ENCODE measurements around the gene DIPK1A.

The DIPK1A gene

DNA sequence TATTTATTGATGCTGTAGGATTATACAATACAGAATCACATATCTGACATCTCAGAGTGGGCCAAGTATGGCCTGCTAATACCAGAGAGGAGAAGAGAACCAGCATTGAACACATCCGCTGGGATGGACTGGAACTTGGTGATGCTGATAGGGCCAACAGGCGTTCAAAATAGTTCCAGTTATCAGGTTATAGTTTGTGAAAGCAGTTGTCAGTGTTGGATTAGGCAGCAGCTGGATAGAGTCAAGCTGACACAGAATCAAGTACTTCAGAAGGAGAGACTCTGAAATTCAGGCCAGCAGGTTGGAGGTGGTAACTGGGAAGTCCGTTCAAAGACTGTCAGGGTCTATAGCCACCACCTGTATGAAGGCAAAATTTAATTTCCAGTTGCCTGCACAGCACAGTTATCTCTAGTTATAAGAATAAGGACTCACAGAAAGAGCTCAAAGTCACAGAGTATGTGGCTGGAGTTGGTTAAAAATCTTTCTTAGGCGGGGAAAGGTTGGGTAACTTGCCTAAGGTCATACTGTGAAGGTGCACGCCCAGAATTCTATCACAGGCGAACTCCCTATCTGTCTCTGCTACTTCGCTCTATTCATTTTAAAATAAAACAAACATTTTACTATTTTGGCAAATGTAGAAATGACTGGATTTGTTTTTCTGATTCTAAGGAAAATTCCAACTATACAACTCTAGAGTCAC lies 9.9 kb upstream of the DIPK1A start:
- H3K4me3 ChIP-seq (replicated peaks in 1 of 2; ENCODE audit: low read depth in 2 of 2, low read length in 2 of 2) = no peak overlapping the region
- TF ChIP-seq CTCF (IDR thresholded peaks at IDR 0.05; ENCODE audit: low read depth, low read length) = no peak
- DNase-seq (ENCODE audit: low read depth in 2 of 2) = no peak

- TF ChIP-seq CTCF (IDR thresholded peaks at IDR 0.05; ENCODE audit: low read depth, low read length) = no peak
- no peak for DNase-seq (ENCODE audit: low read depth in 2 of 2)
- H3K4me3 ChIP-seq (replicated peaks in 1 of 2; ENCODE audit: low read depth in 2 of 2, low read length in 2 of 2) = no peak overlapping the region
These were observed 8.3 kb upstream of the DIPK1A start for GRCh38 chr1:92969517-92969916.

GRCh38 chr1:92968138-92969032 lies 7.1 kb upstream of the DIPK1A start:
- no peak overlapping the region for H3K4me3 ChIP-seq (replicated peaks in 1 of 2; ENCODE audit: low read depth in 2 of 2, low read length in 2 of 2)
- TF ChIP-seq CTCF (IDR thresholded peaks at IDR 0.05; ENCODE audit: low read depth, low read length) = peak; percentile 68
- DNase-seq (ENCODE audit: low read depth in 2 of 2) = peak; percentile 6 to 27

DNA sequence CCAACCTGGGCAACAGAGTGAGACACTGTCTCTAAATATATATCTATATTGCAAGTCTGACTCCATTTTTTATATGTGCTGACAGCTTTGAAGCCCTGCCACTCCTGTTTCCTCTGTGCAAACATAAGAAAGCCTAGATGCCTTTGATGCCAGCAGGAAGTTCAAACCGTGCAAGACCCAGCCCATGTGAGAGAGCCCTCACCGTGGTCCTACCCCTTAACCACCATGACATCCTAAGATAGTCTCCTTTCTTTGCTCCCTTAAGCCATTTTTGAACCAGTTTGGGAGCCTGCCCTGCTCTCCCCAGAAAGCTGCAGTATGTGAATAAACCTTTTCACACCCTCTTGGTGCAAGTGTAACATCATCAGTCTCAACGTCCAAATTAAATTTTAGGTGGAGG lies 3.7 kb upstream of the DIPK1A start:
- DNase-seq (ENCODE audit: low read depth in 2 of 2) = no peak
- H3K4me3 ChIP-seq (replicated peaks in 1 of 2; ENCODE audit: low read depth in 2 of 2, low read length in 2 of 2) = no peak overlapping the region
- no peak for TF ChIP-seq CTCF (IDR thresholded peaks at IDR 0.05; ENCODE audit: low read depth, low read length)

GRCh38 chr1:92964316-92964715 lies 3.1 kb upstream of the DIPK1A start:
- TF ChIP-seq CTCF (IDR thresholded peaks at IDR 0.05; ENCODE audit: low read depth, low read length) = no peak
- no peak for DNase-seq (ENCODE audit: low read depth in 2 of 2)
- no peak overlapping the region for H3K4me3 ChIP-seq (replicated peaks in 1 of 2; ENCODE audit: low read depth in 2 of 2, low read length in 2 of 2)

DNA sequence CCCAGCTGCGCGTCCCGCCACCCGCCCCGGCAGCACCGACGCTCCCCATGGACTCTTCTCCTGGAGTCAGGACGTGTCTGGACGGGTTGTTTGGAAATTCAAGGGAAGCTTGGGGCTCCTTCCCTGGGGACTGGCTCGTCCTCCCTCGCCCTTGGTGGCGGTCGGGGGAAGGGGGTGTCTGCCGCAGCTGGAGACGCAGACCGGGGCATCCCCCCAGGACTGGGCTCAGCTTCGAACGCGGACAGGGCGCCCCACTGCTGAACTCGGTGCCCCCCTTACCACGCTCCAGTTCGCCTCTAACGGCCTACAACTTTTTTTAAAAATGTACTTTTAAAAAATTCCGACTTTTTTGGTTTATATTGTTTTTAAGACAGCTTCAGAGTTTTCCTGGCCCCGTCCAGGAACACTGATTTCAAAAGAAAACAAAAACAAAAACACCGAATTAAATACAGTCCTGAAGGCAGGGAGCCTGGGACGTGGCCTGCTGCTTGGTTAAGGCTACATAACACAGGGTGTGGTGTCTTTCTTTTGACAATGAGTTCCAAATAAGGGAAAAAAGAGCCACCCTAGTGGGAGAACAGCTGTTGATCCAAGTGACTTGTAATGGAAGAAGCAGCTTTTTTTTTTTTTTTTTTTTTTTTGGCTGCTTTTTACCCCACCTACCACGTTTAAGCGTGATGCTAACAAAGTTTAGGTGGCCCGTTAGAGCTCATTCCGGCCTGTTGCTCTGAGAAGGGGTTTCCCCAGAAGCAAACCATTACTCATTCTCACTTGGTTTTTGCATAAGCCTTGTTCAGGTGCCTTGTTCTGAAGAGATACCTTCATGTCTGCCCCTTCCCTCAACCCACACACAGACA lies 862 bp upstream of the DIPK1A start:
- no peak for TF ChIP-seq CTCF (IDR thresholded peaks at IDR 0.05; ENCODE audit: low read depth, low read length)
- H3K4me3 ChIP-seq (replicated peaks in 1 of 2; ENCODE audit: low read depth in 2 of 2, low read length in 2 of 2) = peak overlapping the region; percentile 66 to 76
- DNase-seq (ENCODE audit: low read depth in 2 of 2) = peak; percentile 66 to 91
